ENCODE results near the gene SHISA5.

The SHISA5 gene

GRCh38 chr3:48436855-48437254 lies 67.1 kb downstream of the SHISA5 start:
- in situ Hi-C loops (cut with MboI; ENCODE audit: low sequenced_read_pairs, unreplicated experiment), result loop anchor here (5.0 to 10.0 kb wide), 2 partner anchors 35 to 162 kb away; no protein-coding TSS in a partner anchor
- no peak for DNase-seq (ENCODE audit: low spot score)
- TF ChIP-seq CTCF (IDR thresholded peaks at IDR 0.05; ENCODE audit: borderline replicate concordance, control extremely low read depth, extremely low read depth, insufficient read depth, missing control alignments), result no peak

DNA sequence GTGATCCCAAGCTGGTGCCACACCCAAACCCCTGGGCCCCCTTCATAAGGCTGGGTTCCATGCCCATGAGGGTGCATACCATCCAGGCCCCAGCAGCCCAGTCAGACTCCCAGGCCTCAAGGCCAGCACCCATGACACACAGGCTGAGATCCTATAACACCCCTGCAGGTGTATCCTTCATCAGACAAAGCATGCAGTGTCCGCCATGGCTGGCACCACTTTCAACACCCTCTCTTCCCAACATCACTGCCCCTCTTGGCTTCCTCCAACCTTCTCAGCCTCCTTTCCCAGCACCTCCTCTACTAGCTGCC lies 67.5 kb downstream of the SHISA5 start:
- TF ChIP-seq CTCF (IDR thresholded peaks at IDR 0.05; ENCODE audit: borderline replicate concordance, control extremely low read depth, extremely low read depth, insufficient read depth, missing control alignments), result peak; percentile 14
- in situ Hi-C loops (cut with MboI; ENCODE audit: low sequenced_read_pairs, unreplicated experiment), result loop anchor here (5.0 to 10.0 kb wide), 2 partner anchors 34 to 162 kb away; no protein-coding TSS in a partner anchor
- no peak for DNase-seq (ENCODE audit: low spot score)

GRCh38 chr3:48435774-48436476 lies 68.0 kb downstream of the SHISA5 start:
- peak; percentile 89 for DNase-seq (ENCODE audit: low spot score)
- peak; percentile 100 for TF ChIP-seq CTCF (IDR thresholded peaks at IDR 0.05; ENCODE audit: borderline replicate concordance, control extremely low read depth, extremely low read depth, insufficient read depth, missing control alignments)
- in situ Hi-C loops (cut with MboI; ENCODE audit: low sequenced_read_pairs, unreplicated experiment), result loop anchor here (5.0 to 10.0 kb wide), 2 partner anchors 34 to 161 kb away; no protein-coding TSS in a partner anchor

- in situ Hi-C loops (cut with MboI; ENCODE audit: low sequenced_read_pairs, unreplicated experiment), result loop anchor here (5.0 to 10.0 kb wide), 2 partner anchors 33 to 160 kb away; no protein-coding TSS in a partner anchor
- no peak for DNase-seq (ENCODE audit: low spot score)
- no peak for TF ChIP-seq CTCF (IDR thresholded peaks at IDR 0.05; ENCODE audit: borderline replicate concordance, control extremely low read depth, extremely low read depth, insufficient read depth, missing control alignments)
Observed at GRCh38 chr3:48435223-48435595, 68.8 kb downstream of the SHISA5 start.

GRCh38 chr3:48434591-48435222 lies 69.3 kb downstream of the SHISA5 start:
- no peak for DNase-seq (ENCODE audit: low spot score)
- in situ Hi-C loops (cut with MboI; ENCODE audit: low sequenced_read_pairs, unreplicated experiment), result loop anchor here (5.0 to 10.0 kb wide), 2 partner anchors 32 to 160 kb away; no protein-coding TSS in a partner anchor
- no peak for TF ChIP-seq CTCF (IDR thresholded peaks at IDR 0.05; ENCODE audit: borderline replicate concordance, control extremely low read depth, extremely low read depth, insufficient read depth, missing control alignments)

GRCh38 chr3:48433472-48434118 lies 70.4 kb downstream of the SHISA5 start:
- in situ Hi-C loops (cut with MboI; ENCODE audit: low sequenced_read_pairs, unreplicated experiment), result loop anchor here (10.0 kb wide), 1 partner anchor 159 kb away; no protein-coding TSS in a partner anchor
- no peak for TF ChIP-seq CTCF (IDR thresholded peaks at IDR 0.05; ENCODE audit: borderline replicate concordance, control extremely low read depth, extremely low read depth, insufficient read depth, missing control alignments)
- no peak for DNase-seq (ENCODE audit: low spot score)
